GM12878 (cell line): ENCODE data around the gene PANX2. TPM values are rescaled to one million over a fixed set of nuclear protein-coding genes. Genes with fewer than 3 reads are reported as not detected.

Experiments used
- ATAC-seq: fragments of 200-7000 bp; cut with Tn5 transposase; 3 replicates; pipeline ENCODE4 v1.9.1; 2020; ENCODE audit warnings: mild to moderate bottlenecking, moderate library complexity
- BruUV-seq: library from RNA; stranded (reverse); fragments of 400-500 nt; replicated peaks from 2 replicates; lab custom pipeline; 2021; lab: Mats Ljungman, UMichigan
- CTCF ChIA-PET: fragments of 300-600 bp; sonication (Branson Sonifier 250); formaldehyde crosslinking; extraction: SDS; loops from one replicate; lab custom pipeline; 2021; ENCODE audit warnings: inconsistent platforms; lab: Yijun Ruan, JAX
- POLR2A ChIA-PET: fragments of 350-600 bp; formaldehyde crosslinking; extraction: SDS; loops from one replicate; lab custom pipeline; 2021; ENCODE audit warnings: inconsistent platforms; lab: Charles Lee
- RAD21 ChIA-PET: fragments of 300-600 bp; sonication (Branson Sonifier 250); formaldehyde crosslinking; loops from one replicate; lab custom pipeline; 2023; ENCODE audit warnings: antibody characterized with exemption; ENCODE audit not compliant: unreplicated experiment; lab: Charles Lee
- SMC1A ChIA-PET: fragments of 300-600 bp; sonication (Branson Sonifier 250); formaldehyde crosslinking; loops from one replicate; lab custom pipeline; 2023; ENCODE audit not compliant: unreplicated experiment, uncharacterized antibody; lab: Charles Lee
- DNase-seq: peaks from one replicate; pipeline ENCODE4 v3.0.0-alpha.2; 2011; ENCODE audit warnings: low read depth, low spot score
- FAIRE-seq: peaks from 3 replicates; lab custom pipeline; 2011; peaks lifted over from hg19 to GRCh38; lab: Jason Lieb, UNC
- H2AFZ ChIP-seq: 2 replicates; pipeline ENCODE4 v1.6.0; 2011; ENCODE audit warnings: low read depth, low read length, control low read depth; ENCODE audit not compliant: control insufficient read depth
- H3K27ac ChIP-seq: 2 replicates; pipeline ENCODE4 v1.5.1; 2011; ENCODE audit warnings: control low read depth; ENCODE audit not compliant: control insufficient read depth, insufficient read depth
- H3K27me3 ChIP-seq, 2 experiments: replicated peaks in 1 of 2; 2 replicates each; pipeline versions ENCODE4 v1.6.0 to v1.6.1; 2011; ENCODE audit warnings: low read length in 1 of 2; ENCODE audit not compliant: control insufficient read depth in 2 of 2, insufficient read depth in 2 of 2
- H3K36me3 ChIP-seq, 2 experiments: 2 replicates each; pipeline ENCODE4 v1.5.1; 2011; ENCODE audit warnings: low read length in 1 of 2; ENCODE audit not compliant: control insufficient read depth in 2 of 2, insufficient read depth in 2 of 2
- H3K4me1 ChIP-seq: 2 replicates; pipeline ENCODE4 v1.6.1; 2011; ENCODE audit warnings: mild to moderate bottlenecking, low read length, moderate library complexity, mixed read lengths; ENCODE audit not compliant: control insufficient read depth, insufficient read depth
- H3K4me2 ChIP-seq: 2 replicates; pipeline ENCODE4 v1.6.0; 2011; ENCODE audit warnings: control low read depth; ENCODE audit not compliant: control insufficient read depth, insufficient read depth
- H3K4me3 ChIP-seq: fragments of 200-600 bp; sonication (generic); 2 replicates; pipeline ENCODE4 v1.5.1; 2016
- H3K79me2 ChIP-seq: 2 replicates; pipeline ENCODE4 v1.6.0; 2011; ENCODE audit warnings: low read length; ENCODE audit not compliant: control insufficient read depth, insufficient read depth
- H3K9ac ChIP-seq: 2 replicates; pipeline ENCODE4 v1.8.0; 2011; ENCODE audit warnings: low read length, control low read depth, mixed read lengths; ENCODE audit not compliant: control insufficient read depth, insufficient read depth
- H3K9me3 ChIP-seq: replicated peaks from 3 replicates; pipeline ENCODE4 v1.5.1; 2011; ENCODE audit warnings: mild to moderate bottlenecking, low read length; ENCODE audit not compliant: control insufficient read depth, insufficient read depth
- H4K20me1 ChIP-seq: 2 replicates; pipeline ENCODE4 v1.6.0; 2011; ENCODE audit not compliant: control insufficient read depth, insufficient read depth
- BCL11A ChIP-seq: IDR thresholded peaks from 2 replicates; pipeline ENCODE4 v1.6.1; 2011; ENCODE audit warnings: low read depth, low read length
- CBFB ChIP-seq: IDR thresholded peaks from 2 replicates; pipeline ENCODE4 v1.6.1; 2016; ENCODE audit warnings: antibody characterized with exemption, low read depth
- CHD4 ChIP-seq: fragments of 200-600 bp; sonication (generic); IDR thresholded peaks from 2 replicates; pipeline ENCODE4 v1.6.1; 2016; ENCODE audit warnings: mild to moderate bottlenecking
- DPF2 ChIP-seq: fragments of 450-650 bp; IDR thresholded peaks from 2 replicates; pipeline ENCODE4 v1.6.1; 2017; ENCODE audit warnings: mild to moderate bottlenecking
- EGR1 ChIP-seq, 2 experiments: IDR thresholded peaks; 1 replicate in 1 of 2; 2 replicates in 1 of 2; pipeline ENCODE4 v1.6.1; 2011 to 2012; ENCODE audit warnings: low read depth in 2 of 2, low read length in 2 of 2, borderline replicate concordance in 1 of 2, mild to moderate bottlenecking in 1 of 2, moderate library complexity in 1 of 2
- HDAC2 ChIP-seq: fragments of 200-600 bp; sonication (generic); IDR thresholded peaks from 2 replicates; pipeline ENCODE4 v1.6.1; 2017
- IKZF1 ChIP-seq: fragments of 450-650 bp; conservative IDR thresholded peaks from 2 replicates; pipeline ENCODE4 v1.6.1; 2017; ENCODE audit warnings: antibody characterized with exemption, mild to moderate bottlenecking
- IKZF2 ChIP-seq, 2 experiments: fragments of 450-650 bp; IDR thresholded peaks; 2 replicates each; pipeline ENCODE4 v1.6.1; 2017; ENCODE audit warnings: mild to moderate bottlenecking in 2 of 2, moderate library complexity in 2 of 2
- IRF4 ChIP-seq: IDR thresholded peaks from 2 replicates; pipeline ENCODE4 v1.6.1; 2011; ENCODE audit warnings: low read depth, low read length
- MLLT1 ChIP-seq: fragments of 450-650 bp; IDR thresholded peaks from 2 replicates; pipeline ENCODE4 v1.6.1; 2016; ENCODE audit warnings: mild to moderate bottlenecking
- MTA2 ChIP-seq: fragments of 450-650 bp; IDR thresholded peaks from 2 replicates; pipeline ENCODE4 v1.6.1; 2016; ENCODE audit warnings: low read depth, mild to moderate bottlenecking, moderate library complexity
- MTA3 ChIP-seq: IDR thresholded peaks from 2 replicates; pipeline ENCODE4 v1.6.1; 2012; ENCODE audit warnings: low read length, inconsistent platforms, borderline replicate concordance
- NFXL1 ChIP-seq: fragments of 450-650 bp; IDR thresholded peaks from 2 replicates; pipeline ENCODE4 v1.6.1; 2017; ENCODE audit warnings: antibody characterized with exemption, mild to moderate bottlenecking, borderline replicate concordance
- PML ChIP-seq: IDR thresholded peaks from 2 replicates; pipeline ENCODE4 v1.6.1; 2012; ENCODE audit warnings: low read length, inconsistent platforms
- RUNX3 ChIP-seq: IDR thresholded peaks from 2 replicates; pipeline ENCODE4 v1.6.1; 2012; ENCODE audit warnings: low read length, inconsistent platforms
- STAT1 ChIP-seq: fragments of 450-650 bp; conservative IDR thresholded peaks from 2 replicates; pipeline ENCODE4 v1.6.1; 2014; ENCODE audit warnings: antibody characterized with exemption, mild to moderate bottlenecking
- TCF12 ChIP-seq: IDR thresholded peaks from 2 replicates; pipeline ENCODE4 v1.6.1; 2011; ENCODE audit warnings: low read depth, mild to moderate bottlenecking, low read length
- USF1 ChIP-seq: IDR thresholded peaks from 2 replicates; pipeline ENCODE4 v1.6.1; 2011; ENCODE audit warnings: borderline replicate concordance, low read depth, mild to moderate bottlenecking, moderate library complexity, mixed read lengths, low read length; ENCODE audit not compliant: insufficient read depth; ENCODE audit errors: extremely low read length
- WRNIP1 ChIP-seq: IDR thresholded peaks from 2 replicates; pipeline ENCODE4 v1.6.1; 2011; ENCODE audit warnings: low read depth, low read length, improper control_type of control experiment, borderline replicate concordance
- ZZZ3 ChIP-seq: IDR thresholded peaks from 2 replicates; pipeline ENCODE4 v1.6.1; 2011; ENCODE audit warnings: low read depth; ENCODE audit not compliant: control insufficient read depth, insufficient read length
- WGBS: methylation state at CpG from one replicate; pipeline ENCODE4 v1.1.6; 2016; ENCODE audit warnings: low lambda C conversion rate; ENCODE audit not compliant: insufficient replicate concordance, insufficient coverage; ENCODE audit errors: missing lambda C conversion rate; 5-methylcytosine and 5-hydroxymethylcytosine counted together
- in situ Hi-C: fragments of 300-500 bp; cut with MboI; formaldehyde crosslinking; loops from 9 replicates; pipeline ENCODE4 v1.14.3; 2018; ENCODE audit warnings: mixed read lengths
- intact Hi-C: fragments of 100-400 bp; cut with micrococcal nuclease; formaldehyde crosslinking; loops from one replicate; pipeline ENCODE4 v1.14.2; 2022; ENCODE audit not compliant: unreplicated experiment
- polyA plus RNA-seq, 11 experiments: library from polyadenylated mRNA; depleted of rRNA in 4 of 11; unstranded in 6 of 11; stranded (reverse) in 5 of 11; fragments of >200 nt; fragmentation: Nextera tagmentation in 4 of 11; fragmentation: Illumina TruSeq in 1 of 11; extraction: Ambion mirVana in 4 of 11; extraction: Trizol in 1 of 11; gene quantifications; 1 replicate in 1 of 11; 2 replicates in 10 of 11; pipeline versions ENCODE4 v1.2.1 to v1.2.3, GENCODE V29; 2011 to 2016; ENCODE audit warnings: inconsistent platforms in 2 of 11, missing spikeins in 2 of 11, low read depth in 1 of 11
- total RNA-seq, 4 experiments: library from RNA; depleted of rRNA in 3 of 4; stranded (reverse); fragments of >200 nt in 3 of 4; fragmentation: Illumina TruSeq in 1 of 4; extraction: Trizol in 1 of 4; gene quantifications; 2 replicates each; pipeline versions ENCODE4 v1.2.1 to v1.2.3, GENCODE V29; 2013 to 2021

Gene PANX2
- total and polyA plus RNA-seq, 10 of the 15 experiments (the other 5 are each of a cell fraction or from before 2014, with no cell fraction given) = 0.04 to 0.44 (median 0.17) TPM; not detected in 5

- ATAC-seq = no peak
- Histone ChIP-seq H3K4me1 (no peaks in the 10 kb centered on the region), H3K4me3 (no peak overlapping the region), H3K27ac (no peak overlapping the region), H2AFZ (no peak overlapping the region), H3K36me3 (peaks cover 9 to 21% of the 10 kb centered on the region in 2 experiments; a peak in 3 of 4 replicates), H3K79me2 (no peaks in the 10 kb centered on the region), H3K9me3 (no peaks in the 10 kb centered on the region), H3K9ac (no peak overlapping the region), H3K27me3 (no peaks in the 10 kb centered on the region), H3K4me2 (no peak overlapping the region), H4K20me1 (no peaks in the 10 kb centered on the region)
- no TSS peak for BruUV-seq
- no peak for DNase-seq
- intact Hi-C loops (no loop called here), in situ Hi-C loops (no loop called here)
- no peak for TF ChIP-seq HDAC2
- no peak for TF ChIP-seq MTA3
- no peak for TF ChIP-seq RUNX3
- TF ChIP-seq TCF12 = no peak
- TF ChIP-seq BCL11A = no peak
- TF ChIP-seq EGR1 (IDR thresholded peaks at IDR 0.05; ENCODE audit: borderline replicate concordance in 1 of 2, low read depth in 2 of 2, low read length in 2 of 2) = no peak
- TF ChIP-seq ZZZ3 = no peak
- TF ChIP-seq USF1 = no peak
- no peak for TF ChIP-seq MLLT1
- TF ChIP-seq PML = no peak
- no peak for TF ChIP-seq CBFB
- no peak for TF ChIP-seq MTA2
- TF ChIP-seq DPF2 = no peak
- no peak for TF ChIP-seq IKZF2 (IDR thresholded peaks at IDR 0.05)
- no peak for TF ChIP-seq CHD4
- no peak for TF ChIP-seq STAT1
- TF ChIP-seq WRNIP1 = no peak
- TF ChIP-seq IRF4 = no peak
- no peak for TF ChIP-seq NFXL1
- TF ChIP-seq IKZF1 = no peak
- ChIA-PET RAD21 (no interaction called here), SMC1A (interaction anchor here (1.3 kb wide), 1 partner anchor 78 kb away, joined by 3 read pairs; no protein-coding TSS in a partner anchor), CTCF (no interaction called here), POLR2A (no interaction called here)
- WGBS = 89% methylated on average over 12 of the region's 18 CpGs
- no peak for FAIRE-seq
Measured at GRCh38 chr22:50226875-50227165, 56.3 kb downstream of the PANX2 start.
